Cardiac fibroblast (primary cell): ENCODE measurements around the gene VSIR.
A peak's percentile ranks its signal among the peaks of the same experiment; 100 is the strongest.

Experiments
- DNase-seq, 2 donors: peaks; one replicate each; pipeline versions ENCODE4 v3.0.0 to v3.0.0-alpha.2; 2010; ENCODE audit warnings: low read depth in 2 of 2
- H3K4me3 ChIP-seq, 2 donors: replicated peaks in 1 of 2; 1 replicate in 1 of 2; 2 replicates in 1 of 2; pipeline ENCODE4 v1.5.1; 2011; ENCODE audit warnings: low read depth in 2 of 2, low read length in 2 of 2, mild to moderate bottlenecking in 2 of 2, moderate library complexity in 1 of 2
- TF ChIP-seq, protein P1 (sequence below): IDR thresholded peaks from one replicate; pipeline ENCODE4 v1.5.1; 2011; ENCODE audit warnings: low read depth, mild to moderate bottlenecking, low read length, inconsistent platforms

Gene VSIR

DNA sequence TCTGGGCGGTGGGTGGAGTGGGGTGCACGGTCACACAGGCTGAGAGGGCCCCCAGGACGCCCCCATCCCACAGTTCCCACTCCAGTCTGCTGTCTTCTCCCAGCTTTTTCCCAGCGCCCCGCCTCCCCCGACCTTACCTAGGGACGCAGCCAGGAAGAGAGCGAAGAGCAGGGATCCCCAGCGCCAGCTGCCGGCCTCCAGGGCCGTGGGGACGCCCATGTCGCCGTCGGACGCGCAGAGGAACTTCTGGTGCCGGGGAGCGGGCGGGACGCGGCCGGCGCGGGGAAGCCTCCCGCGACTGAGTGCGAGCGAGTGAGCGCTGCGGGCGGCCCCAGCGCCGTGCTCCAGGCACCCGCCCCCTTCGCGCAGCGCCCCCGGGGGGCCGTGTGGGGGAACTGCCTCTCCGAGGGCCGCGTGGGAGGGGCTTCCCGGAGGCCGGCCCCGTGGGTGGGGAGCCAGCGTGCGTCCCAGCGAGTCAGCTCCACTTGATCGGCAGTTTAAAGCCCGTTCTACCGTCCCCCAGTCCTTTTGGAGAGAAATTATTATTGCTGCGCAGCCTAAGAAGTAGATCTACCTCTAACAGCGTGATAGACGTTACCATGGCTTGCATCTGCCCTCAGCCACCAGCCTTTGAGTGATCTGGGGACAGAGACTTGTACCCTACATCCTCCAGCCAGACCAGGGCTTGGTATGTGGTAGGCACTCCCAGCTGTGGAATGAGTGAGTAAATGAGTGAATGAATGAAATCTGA, at the start of gene VSIR:
TSS of gene VSIR (minus strand) at position 300 of the 751 bp plus-strand sequence. CDS start at position 219, 81 bp downstream.
- TF ChIP-seq, protein P1, sequence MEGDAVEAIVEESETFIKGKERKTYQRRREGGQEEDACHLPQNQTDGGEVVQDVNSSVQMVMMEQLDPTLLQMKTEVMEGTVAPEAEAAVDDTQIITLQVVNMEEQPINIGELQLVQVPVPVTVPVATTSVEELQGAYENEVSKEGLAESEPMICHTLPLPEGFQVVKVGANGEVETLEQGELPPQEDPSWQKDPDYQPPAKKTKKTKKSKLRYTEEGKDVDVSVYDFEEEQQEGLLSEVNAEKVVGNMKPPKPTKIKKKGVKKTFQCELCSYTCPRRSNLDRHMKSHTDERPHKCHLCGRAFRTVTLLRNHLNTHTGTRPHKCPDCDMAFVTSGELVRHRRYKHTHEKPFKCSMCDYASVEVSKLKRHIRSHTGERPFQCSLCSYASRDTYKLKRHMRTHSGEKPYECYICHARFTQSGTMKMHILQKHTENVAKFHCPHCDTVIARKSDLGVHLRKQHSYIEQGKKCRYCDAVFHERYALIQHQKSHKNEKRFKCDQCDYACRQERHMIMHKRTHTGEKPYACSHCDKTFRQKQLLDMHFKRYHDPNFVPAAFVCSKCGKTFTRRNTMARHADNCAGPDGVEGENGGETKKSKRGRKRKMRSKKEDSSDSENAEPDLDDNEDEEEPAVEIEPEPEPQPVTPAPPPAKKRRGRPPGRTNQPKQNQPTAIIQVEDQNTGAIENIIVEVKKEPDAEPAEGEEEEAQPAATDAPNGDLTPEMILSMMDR: peak; percentile 44
- DNase-seq: peak; percentile 76 to 85
- H3K4me3 ChIP-seq: peak within 1 kb of the TSS; percentile 61 to 64

DNA sequence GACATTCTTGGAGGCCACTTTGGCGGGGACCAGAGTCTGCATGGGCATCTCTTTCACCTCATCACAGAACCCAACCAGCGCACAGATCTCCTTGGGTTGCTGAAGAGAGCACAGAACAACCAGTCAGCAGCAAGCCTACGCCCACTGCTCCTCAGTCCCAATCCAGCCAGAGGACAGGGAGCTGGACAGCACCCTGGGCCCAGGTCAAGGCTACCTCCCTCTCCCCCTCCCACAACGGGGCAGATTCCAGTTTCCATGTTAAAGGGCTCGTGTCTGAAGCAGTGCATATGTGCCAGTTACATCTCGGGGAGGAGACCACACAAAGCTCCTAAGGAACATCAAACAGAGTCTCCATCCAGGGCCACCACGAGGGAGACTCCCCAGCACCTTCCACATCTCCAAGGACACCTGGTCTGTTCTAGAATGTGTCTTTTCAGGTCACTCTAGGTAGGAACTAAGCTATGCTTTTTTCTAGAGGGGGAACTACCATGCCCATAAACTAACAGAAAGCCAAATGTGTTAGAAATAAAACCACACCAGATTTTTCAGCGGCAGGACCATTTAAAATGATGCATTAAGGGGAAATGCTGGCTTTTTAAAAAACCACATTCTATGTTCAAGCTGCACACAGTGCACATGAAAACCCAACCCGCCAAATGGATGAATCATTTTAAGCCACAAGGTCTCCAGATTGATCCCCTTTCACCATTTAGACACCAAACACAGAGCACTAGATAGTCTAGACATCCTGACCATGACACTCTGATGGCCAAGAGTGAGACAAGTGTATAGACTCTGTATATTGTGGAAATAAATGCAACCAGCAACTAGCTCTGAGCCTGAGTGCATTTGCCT, 48.8 kb upstream of the VSIR start:
- no peak overlapping the region for H3K4me3 ChIP-seq
- TF ChIP-seq, protein P1: no peak
- no peak for DNase-seq

DNA sequence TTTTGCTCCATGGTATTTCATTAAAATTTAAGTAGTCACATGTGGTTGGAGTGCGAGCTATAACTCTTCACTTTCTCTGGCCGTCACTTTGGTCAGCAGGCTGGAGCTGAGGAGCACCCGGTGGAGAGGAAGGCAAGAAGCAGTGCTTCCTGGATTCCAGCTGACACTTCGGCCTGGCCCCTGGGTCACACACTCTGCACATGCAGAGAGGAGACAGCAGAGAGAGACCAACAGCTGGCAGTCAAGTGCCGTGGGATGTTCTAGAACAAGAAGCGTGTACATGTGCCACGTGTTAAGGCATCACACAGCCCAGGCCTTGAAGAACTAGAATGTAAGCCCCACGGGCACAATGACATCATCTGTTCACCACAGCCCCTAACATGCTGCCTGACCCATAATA, 47.6 kb upstream of the VSIR start:
- no peak overlapping the region for H3K4me3 ChIP-seq
- TF ChIP-seq, protein P1: no peak
- DNase-seq: no peak

DNA sequence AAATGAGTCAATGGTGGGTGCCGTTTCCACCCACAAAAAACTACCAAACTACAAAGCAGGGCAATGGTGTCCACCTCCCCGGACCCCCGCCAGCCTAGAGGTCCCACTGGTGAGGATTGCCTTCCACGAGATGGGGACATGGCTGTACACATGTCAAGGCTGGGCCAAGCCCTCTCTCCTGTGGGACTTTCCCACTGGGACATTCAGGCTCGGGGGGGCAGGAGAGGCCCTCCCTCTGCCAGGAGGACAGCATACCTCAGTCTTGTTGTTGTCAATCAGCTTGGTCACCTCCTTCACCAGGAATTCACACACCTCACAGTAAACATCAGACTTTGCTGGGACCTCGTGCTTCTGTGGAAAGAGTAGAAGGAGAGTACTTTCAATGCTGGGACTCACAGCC, 46.7 kb upstream of the VSIR start:
- H3K4me3 ChIP-seq: no peak overlapping the region
- no peak for DNase-seq
- TF ChIP-seq, protein P1: no peak

DNA sequence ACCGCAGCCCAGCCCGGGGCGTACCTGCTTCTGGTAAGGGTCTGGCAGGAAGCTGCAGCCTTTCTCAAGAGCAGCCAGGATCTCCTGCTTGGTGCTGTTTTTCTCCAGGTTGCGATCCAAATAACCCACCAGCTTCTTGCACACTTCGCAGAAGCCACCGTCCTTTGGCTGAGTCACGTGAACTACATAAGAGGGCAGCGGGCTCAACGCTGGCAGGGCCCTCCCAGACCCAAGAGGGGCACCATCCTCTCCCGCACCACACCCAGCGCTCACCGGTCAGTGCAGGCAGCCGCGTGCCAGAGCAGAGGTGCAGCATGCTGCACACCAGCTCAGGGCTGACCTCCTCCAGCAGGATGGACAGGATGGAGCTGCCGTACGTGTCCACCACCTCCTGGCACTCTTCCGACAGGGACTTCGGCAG, 46.1 kb upstream of the VSIR start:
- TF ChIP-seq, protein P1: no peak
- no peak overlapping the region for H3K4me3 ChIP-seq

DNA sequence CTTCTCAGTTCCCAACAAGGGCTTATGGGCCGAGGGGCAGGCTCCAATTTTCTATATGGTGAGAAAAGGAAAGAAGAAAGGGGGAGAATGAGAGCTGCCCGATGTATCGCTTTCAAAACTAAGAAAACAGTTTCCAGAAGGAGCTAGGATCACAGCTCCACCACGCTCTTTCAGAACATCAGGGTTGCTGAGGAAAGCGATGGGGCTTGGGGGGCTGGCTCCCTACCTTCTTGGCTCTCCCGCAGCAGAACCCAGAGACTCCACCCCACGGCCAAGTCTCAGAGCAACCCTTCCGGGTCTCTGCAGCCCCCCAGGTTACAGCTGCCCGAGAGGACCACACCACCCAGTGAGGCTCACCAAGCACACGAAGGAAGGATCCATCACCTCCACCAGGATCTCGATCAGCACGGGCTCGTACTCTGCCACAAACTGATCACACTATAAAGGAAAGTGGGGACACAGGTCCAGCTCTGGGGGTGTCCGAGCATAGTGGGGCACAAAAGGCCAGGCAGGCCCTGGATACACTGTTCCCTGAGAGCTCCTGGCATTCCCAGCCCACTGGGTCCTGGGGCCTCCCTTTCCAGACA, 45.4 kb upstream of the VSIR start:
- no peak for DNase-seq
- TF ChIP-seq, protein P1: no peak
- no peak overlapping the region for H3K4me3 ChIP-seq

More for the DNA sequence above, 46.1 kb upstream of the VSIR start:
- DNase-seq: no peak
